Measurements from ENCODE around the gene NEUROD1.

DNA sequence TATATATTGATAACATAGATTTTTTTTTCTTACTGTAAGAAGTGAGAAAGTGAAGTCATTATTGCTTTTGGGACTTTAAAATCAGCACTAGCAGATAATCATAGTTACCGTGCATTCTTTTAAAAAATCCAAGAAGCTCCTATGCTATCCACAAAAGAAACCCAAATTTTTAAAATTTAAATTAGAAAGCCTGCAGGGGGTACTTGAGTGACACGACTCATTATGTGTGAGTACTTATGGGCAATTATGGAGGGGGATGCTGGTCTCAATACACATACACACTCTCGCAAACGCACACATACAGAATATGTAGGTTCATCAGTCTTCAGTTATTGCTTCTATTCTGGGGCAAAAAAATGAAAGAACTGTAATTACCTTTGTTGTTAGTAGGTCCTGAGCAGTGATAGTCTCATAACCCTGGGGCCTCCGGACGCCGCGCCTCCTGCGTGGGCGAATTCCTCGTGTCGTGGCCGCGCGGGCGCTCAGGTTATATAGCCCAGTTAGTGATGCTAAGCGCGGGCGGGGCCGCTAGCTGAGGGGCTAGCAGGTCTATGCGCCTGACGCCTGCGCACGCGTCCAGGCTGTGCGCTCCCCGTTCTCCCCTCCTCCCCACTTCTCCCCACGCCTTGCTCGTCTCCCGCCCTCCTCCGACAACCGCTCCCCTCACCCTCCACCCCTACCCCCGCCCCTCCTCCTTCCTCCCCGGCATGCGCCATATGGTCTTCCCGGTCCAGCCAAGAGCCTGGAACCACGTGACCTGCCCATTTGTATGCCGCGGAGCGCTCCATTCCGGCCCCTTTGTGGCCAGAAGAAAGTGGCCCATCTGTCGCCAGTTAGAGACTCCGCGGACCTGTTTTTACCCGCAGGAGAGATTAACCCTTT is at the start of gene NEUROD1:
- TF ChIP-seq, protein P1, sequence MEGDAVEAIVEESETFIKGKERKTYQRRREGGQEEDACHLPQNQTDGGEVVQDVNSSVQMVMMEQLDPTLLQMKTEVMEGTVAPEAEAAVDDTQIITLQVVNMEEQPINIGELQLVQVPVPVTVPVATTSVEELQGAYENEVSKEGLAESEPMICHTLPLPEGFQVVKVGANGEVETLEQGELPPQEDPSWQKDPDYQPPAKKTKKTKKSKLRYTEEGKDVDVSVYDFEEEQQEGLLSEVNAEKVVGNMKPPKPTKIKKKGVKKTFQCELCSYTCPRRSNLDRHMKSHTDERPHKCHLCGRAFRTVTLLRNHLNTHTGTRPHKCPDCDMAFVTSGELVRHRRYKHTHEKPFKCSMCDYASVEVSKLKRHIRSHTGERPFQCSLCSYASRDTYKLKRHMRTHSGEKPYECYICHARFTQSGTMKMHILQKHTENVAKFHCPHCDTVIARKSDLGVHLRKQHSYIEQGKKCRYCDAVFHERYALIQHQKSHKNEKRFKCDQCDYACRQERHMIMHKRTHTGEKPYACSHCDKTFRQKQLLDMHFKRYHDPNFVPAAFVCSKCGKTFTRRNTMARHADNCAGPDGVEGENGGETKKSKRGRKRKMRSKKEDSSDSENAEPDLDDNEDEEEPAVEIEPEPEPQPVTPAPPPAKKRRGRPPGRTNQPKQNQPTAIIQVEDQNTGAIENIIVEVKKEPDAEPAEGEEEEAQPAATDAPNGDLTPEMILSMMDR (IDR thresholded peaks at IDR 0.05; ENCODE audit: low read depth, low read length) = no peak
- TF ChIP-seq POLR2A (IDR thresholded peaks at IDR 0.05; ENCODE audit: extremely low read depth, insufficient read length) = no peak
- TF ChIP-seq MYC (IDR thresholded peaks at IDR 0.05; ENCODE audit: low read depth, low read length) = no peak
- TF ChIP-seq, protein P2, sequence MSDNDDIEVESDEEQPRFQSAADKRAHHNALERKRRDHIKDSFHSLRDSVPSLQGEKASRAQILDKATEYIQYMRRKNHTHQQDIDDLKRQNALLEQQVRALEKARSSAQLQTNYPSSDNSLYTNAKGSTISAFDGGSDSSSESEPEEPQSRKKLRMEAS (IDR thresholded peaks at IDR 0.05; ENCODE audit: low read depth, low read length) = no peak
